Measurements from ENCODE around the gene GPR89A.

Gene GPR89A

GRCh38 chr1:145692785-145693443, 85.1 kb downstream of the GPR89A start:
- TF ChIP-seq, protein P1, sequence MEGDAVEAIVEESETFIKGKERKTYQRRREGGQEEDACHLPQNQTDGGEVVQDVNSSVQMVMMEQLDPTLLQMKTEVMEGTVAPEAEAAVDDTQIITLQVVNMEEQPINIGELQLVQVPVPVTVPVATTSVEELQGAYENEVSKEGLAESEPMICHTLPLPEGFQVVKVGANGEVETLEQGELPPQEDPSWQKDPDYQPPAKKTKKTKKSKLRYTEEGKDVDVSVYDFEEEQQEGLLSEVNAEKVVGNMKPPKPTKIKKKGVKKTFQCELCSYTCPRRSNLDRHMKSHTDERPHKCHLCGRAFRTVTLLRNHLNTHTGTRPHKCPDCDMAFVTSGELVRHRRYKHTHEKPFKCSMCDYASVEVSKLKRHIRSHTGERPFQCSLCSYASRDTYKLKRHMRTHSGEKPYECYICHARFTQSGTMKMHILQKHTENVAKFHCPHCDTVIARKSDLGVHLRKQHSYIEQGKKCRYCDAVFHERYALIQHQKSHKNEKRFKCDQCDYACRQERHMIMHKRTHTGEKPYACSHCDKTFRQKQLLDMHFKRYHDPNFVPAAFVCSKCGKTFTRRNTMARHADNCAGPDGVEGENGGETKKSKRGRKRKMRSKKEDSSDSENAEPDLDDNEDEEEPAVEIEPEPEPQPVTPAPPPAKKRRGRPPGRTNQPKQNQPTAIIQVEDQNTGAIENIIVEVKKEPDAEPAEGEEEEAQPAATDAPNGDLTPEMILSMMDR (IDR thresholded peaks at IDR 0.05; ENCODE audit: control insufficient read depth, insufficient read depth, low read depth, low read length, missing control alignments), result no peak
- H3K4me3 ChIP-seq (ENCODE audit: control insufficient read depth, low read depth, low read length), result no peak overlapping the region
- DNase-seq (ENCODE audit: low read depth), result no peak

GRCh38 chr1:145695821-145696629, 88.2 kb downstream of the GPR89A start:
- DNase-seq (ENCODE audit: low read depth), result no peak
- TF ChIP-seq, protein P1 (IDR thresholded peaks at IDR 0.05; ENCODE audit: control insufficient read depth, insufficient read depth, low read depth, low read length, missing control alignments), result no peak
- no peak overlapping the region for H3K4me3 ChIP-seq (ENCODE audit: control insufficient read depth, low read depth, low read length)

DNA sequence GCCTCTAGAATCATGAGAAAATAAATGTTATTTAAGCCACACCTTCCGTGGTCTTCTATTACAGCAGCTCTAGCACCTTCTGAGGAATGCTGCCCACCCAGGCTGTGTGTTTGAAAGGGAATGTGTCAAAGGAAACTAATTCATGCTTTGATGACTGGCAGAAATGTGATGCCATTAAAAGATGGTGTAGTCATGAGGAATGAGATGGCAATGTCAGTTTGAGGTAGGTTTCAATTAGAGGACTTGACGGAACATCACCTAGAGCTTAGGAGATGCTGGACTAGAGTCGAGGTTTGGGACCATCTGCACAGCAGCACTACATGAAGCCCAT, 88.8 kb downstream of the GPR89A start:
- TF ChIP-seq, protein P1 (IDR thresholded peaks at IDR 0.05; ENCODE audit: control insufficient read depth, insufficient read depth, low read depth, low read length, missing control alignments), result no peak
- no peak for DNase-seq (ENCODE audit: low read depth)

DNA sequence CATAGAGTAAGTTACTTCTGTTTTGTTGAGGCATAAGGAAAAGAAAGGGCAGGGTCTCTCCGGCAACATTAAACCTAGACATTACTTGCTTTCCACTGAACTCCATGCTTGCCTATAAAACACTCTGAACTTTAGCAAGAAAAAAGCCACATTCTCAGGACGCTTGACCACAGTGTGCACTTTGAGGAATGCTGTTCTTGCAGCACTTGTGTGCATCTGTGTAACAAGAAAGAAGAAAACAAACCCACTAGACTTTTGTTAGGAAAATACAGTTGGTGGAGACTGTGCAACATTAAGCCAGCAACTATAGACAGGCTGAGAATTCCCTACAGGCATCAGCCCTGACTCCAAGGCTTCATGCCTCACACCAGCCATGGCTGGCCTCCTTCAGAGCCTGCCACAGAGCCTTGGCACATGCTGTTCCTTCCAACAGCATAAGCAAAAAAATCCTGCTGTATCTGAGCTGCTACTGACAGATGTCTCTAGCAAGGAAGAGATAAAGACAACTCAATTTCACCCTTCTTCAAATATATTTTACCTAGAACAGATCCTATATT, 93.6 kb downstream of the GPR89A start:
- TF ChIP-seq, protein P1 (IDR thresholded peaks at IDR 0.05; ENCODE audit: control insufficient read depth, insufficient read depth, low read depth, low read length, missing control alignments), result no peak
- DNase-seq (ENCODE audit: low read depth), result no peak
- no peak overlapping the region for H3K4me3 ChIP-seq (ENCODE audit: control insufficient read depth, low read depth, low read length)

More for the DNA sequence above, 88.8 kb downstream of the GPR89A start:
- no peak overlapping the region for H3K4me3 ChIP-seq (ENCODE audit: control insufficient read depth, low read depth, low read length)

- H3K4me3 ChIP-seq (ENCODE audit: control insufficient read depth, low read depth, low read length), result no peak overlapping the region
- TF ChIP-seq, protein P1 (IDR thresholded peaks at IDR 0.05; ENCODE audit: control insufficient read depth, insufficient read depth, low read depth, low read length, missing control alignments), result no peak
- no peak for DNase-seq (ENCODE audit: low read depth)
These were observed 94.3 kb downstream of the GPR89A start for GRCh38 chr1:145702052-145702451.

GRCh38 chr1:145702826-145703225, 95.0 kb downstream of the GPR89A start:
- no peak for DNase-seq (ENCODE audit: low read depth)
- TF ChIP-seq, protein P1 (IDR thresholded peaks at IDR 0.05; ENCODE audit: control insufficient read depth, insufficient read depth, low read depth, low read length, missing control alignments), result no peak
- no peak overlapping the region for H3K4me3 ChIP-seq (ENCODE audit: control insufficient read depth, low read depth, low read length)

All from AG09309 (cell line).